ENCODE measurements around the gene PIP4P1. TPM values are rescaled to one million over a fixed set of nuclear protein-coding genes. Genes with fewer than 3 reads are reported as not detected.
A peak's percentile ranks its signal among the peaks of the same experiment; 100 is the strongest.

Gene PIP4P1
- total RNA-seq, 1 experiment from 2014 or later: 29.4 TPM

DNA sequence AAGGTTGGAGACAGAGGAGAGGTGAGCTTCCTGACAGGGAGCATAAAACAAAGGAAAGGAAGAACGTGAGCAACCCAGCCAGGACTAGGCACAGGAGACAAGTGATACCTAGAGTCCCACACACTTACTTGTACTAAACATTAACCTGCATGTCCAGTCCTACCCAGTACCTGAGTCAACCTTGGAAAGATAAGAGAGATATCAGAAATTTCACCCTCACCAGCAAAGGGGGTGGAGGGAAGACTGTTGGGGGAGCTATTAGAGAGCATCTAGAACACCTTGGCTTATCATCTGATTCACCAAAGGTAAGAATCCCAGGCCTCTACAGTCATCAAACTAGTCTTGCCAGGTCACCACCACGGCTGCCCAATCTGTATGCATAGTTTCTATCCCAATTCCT lies 36.4 kb downstream of the PIP4P1 start:
- Histone ChIP-seq H3K4me2 (ENCODE audit: low read depth, low read length, poor library complexity, severe bottlenecking) (no peak overlapping the region), H3K9me3 (ENCODE audit: low read length) (no peaks in the 10 kb centered on the region), H4K20me1 (ENCODE audit: insufficient read depth, low read depth, low read length) (no peaks in the 10 kb centered on the region), H3K79me2 (ENCODE audit: low read length) (no peaks in the 10 kb centered on the region), H3K9me2 (replicated peaks; ENCODE audit: insufficient read depth, low read length) (no peaks in the 10 kb centered on the region), H3K36me3 (ENCODE audit: insufficient read depth, low read length) (no peaks in the 10 kb centered on the region), H3K9ac (ENCODE audit: low read length) (no peak overlapping the region), H3K4me3 (ENCODE audit: low read length) (no peak overlapping the region), H3K4me1 (ENCODE audit: low read length) (peaks cover 15% of the 10 kb centered on the region), H3K27me3 (ENCODE audit: low read length) (no peaks in the 10 kb centered on the region), H3K27ac (ENCODE audit: low read length) (no peak overlapping the region), H2AFZ (ENCODE audit: low read length) (no peak overlapping the region)
- DNase-seq: no peak

DNA sequence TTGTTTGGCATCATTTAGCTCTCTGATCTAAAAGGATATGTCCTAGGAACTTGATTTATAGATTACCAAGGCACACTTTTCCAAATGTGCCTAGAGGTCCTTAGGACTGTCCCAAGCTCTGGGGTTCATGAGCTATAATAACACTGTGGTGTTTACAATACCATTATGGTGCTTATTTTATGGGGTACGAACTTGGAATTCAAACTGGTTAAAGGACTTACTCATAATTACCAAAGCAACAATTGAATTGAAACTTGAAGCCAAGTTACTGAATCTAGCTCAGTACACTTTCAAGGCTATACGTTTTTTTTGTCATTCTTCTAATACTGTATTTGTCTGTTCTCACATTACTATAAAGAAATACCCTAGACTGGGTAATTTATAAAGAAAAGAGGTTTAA lies 38.3 kb downstream of the PIP4P1 start:
- Histone ChIP-seq H2AFZ (ENCODE audit: low read length) (no peak overlapping the region), H3K27me3 (ENCODE audit: low read length) (no peaks in the 10 kb centered on the region), H3K9ac (ENCODE audit: low read length) (no peak overlapping the region), H3K79me2 (ENCODE audit: low read length) (no peaks in the 10 kb centered on the region), H3K9me2 (replicated peaks; ENCODE audit: insufficient read depth, low read length) (no peaks in the 10 kb centered on the region), H4K20me1 (ENCODE audit: insufficient read depth, low read depth, low read length) (no peaks in the 10 kb centered on the region), H3K4me1 (ENCODE audit: low read length) (peaks cover 9% of the 10 kb centered on the region), H3K9me3 (ENCODE audit: low read length) (no peaks in the 10 kb centered on the region), H3K4me2 (ENCODE audit: low read depth, low read length, poor library complexity, severe bottlenecking) (no peak overlapping the region), H3K4me3 (ENCODE audit: low read length) (no peak overlapping the region), H3K36me3 (ENCODE audit: insufficient read depth, low read length) (no peaks in the 10 kb centered on the region), H3K27ac (ENCODE audit: low read length) (no peak overlapping the region)
- DNase-seq: no peak

GRCh38 chr14:20421267-20421666 lies 40.0 kb downstream of the PIP4P1 start:
- Histone ChIP-seq H3K27me3 (ENCODE audit: low read length) (no peaks in the 10 kb centered on the region), H2AFZ (ENCODE audit: low read length) (no peak overlapping the region), H3K4me2 (ENCODE audit: low read depth, low read length, poor library complexity, severe bottlenecking) (no peak overlapping the region), H3K4me3 (ENCODE audit: low read length) (no peak overlapping the region), H4K20me1 (ENCODE audit: insufficient read depth, low read depth, low read length) (no peaks in the 10 kb centered on the region), H3K9me3 (ENCODE audit: low read length) (no peaks in the 10 kb centered on the region), H3K4me1 (ENCODE audit: low read length) (0 out of 2 replicates have a peak, but pooled peaks cover 2% of the 10 kb centered on the region), H3K79me2 (ENCODE audit: low read length) (no peaks in the 10 kb centered on the region), H3K9ac (ENCODE audit: low read length) (no peak overlapping the region), H3K9me2 (replicated peaks; ENCODE audit: insufficient read depth, low read length) (no peaks in the 10 kb centered on the region), H3K36me3 (ENCODE audit: insufficient read depth, low read length) (no peaks in the 10 kb centered on the region), H3K27ac (ENCODE audit: low read length) (no peak overlapping the region)
- DNase-seq: no peak

DNA sequence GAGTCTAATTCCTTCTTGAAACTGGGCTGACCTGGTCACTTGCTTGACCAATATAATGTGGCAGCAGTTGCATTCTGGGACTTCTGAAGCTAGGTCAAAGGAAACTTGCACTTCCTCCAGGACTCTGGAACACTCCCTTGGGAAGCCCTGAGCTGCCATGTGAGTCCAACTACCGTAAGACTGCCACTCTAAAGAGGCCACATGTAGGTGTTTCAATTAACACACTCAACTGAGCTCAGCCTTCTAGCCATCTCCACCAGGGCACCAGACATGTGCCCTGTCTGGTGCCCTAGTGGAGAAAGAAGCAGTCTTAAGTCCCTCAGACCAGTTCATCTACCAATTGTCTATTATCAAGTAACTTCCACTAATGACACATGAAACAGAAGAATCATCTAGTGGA lies 41.8 kb downstream of the PIP4P1 start:
- Histone ChIP-seq H2AFZ (ENCODE audit: low read length) (no peak overlapping the region), H3K79me2 (ENCODE audit: low read length) (no peaks in the 10 kb centered on the region), H3K27me3 (ENCODE audit: low read length) (no peaks in the 10 kb centered on the region), H3K4me3 (ENCODE audit: low read length) (no peak overlapping the region), H3K36me3 (ENCODE audit: insufficient read depth, low read length) (no peaks in the 10 kb centered on the region), H3K4me1 (ENCODE audit: low read length) (peaks cover 3% of the 10 kb centered on the region), H3K9me3 (ENCODE audit: low read length) (no peaks in the 10 kb centered on the region), H3K4me2 (ENCODE audit: low read depth, low read length, poor library complexity, severe bottlenecking) (no peak overlapping the region), H3K9ac (ENCODE audit: low read length) (no peak overlapping the region), H4K20me1 (ENCODE audit: insufficient read depth, low read depth, low read length) (no peaks in the 10 kb centered on the region), H3K27ac (ENCODE audit: low read length) (no peak overlapping the region), H3K9me2 (replicated peaks; ENCODE audit: insufficient read depth, low read length) (no peaks in the 10 kb centered on the region)
- DNase-seq: no peak

- H3K4me2 ChIP-seq (ENCODE audit: low read depth, low read length, poor library complexity, severe bottlenecking): no peak overlapping the region
- H3K36me3 ChIP-seq (ENCODE audit: insufficient read depth, low read length): no peaks in the 10 kb centered on the region
- no peaks in the 10 kb centered on the region for H3K79me2 ChIP-seq (ENCODE audit: low read length)
- DNase-seq: no peak
- H3K9ac ChIP-seq (ENCODE audit: low read length): no peak overlapping the region
- H2AFZ ChIP-seq (ENCODE audit: low read length): no peak overlapping the region
- no peaks in the 10 kb centered on the region for H4K20me1 ChIP-seq (ENCODE audit: insufficient read depth, low read depth, low read length)
- H3K4me1 ChIP-seq (ENCODE audit: low read length): peaks cover 12% of the 10 kb centered on the region
- H3K4me3 ChIP-seq (ENCODE audit: low read length): no peak overlapping the region
- H3K27ac ChIP-seq (ENCODE audit: low read length): no peak overlapping the region
- H3K9me2 ChIP-seq (replicated peaks; ENCODE audit: insufficient read depth, low read length): no peaks in the 10 kb centered on the region
- H3K27me3 ChIP-seq (ENCODE audit: low read length): no peaks in the 10 kb centered on the region
- no peaks in the 10 kb centered on the region for H3K9me3 ChIP-seq (ENCODE audit: low read length)
Observed at GRCh38 chr14:20418501-20418909, 42.7 kb downstream of the PIP4P1 start.

- Histone ChIP-seq H3K27ac (ENCODE audit: low read length) (no peak overlapping the region), H3K4me2 (ENCODE audit: low read depth, low read length, poor library complexity, severe bottlenecking) (no peak overlapping the region), H3K9me3 (ENCODE audit: low read length) (no peaks in the 10 kb centered on the region), H3K4me3 (ENCODE audit: low read length) (no peak overlapping the region), H3K36me3 (ENCODE audit: insufficient read depth, low read length) (no peaks in the 10 kb centered on the region), H3K27me3 (ENCODE audit: low read length) (no peaks in the 10 kb centered on the region), H3K9me2 (replicated peaks; ENCODE audit: insufficient read depth, low read length) (no peaks in the 10 kb centered on the region), H3K9ac (ENCODE audit: low read length) (no peak overlapping the region), H4K20me1 (ENCODE audit: insufficient read depth, low read depth, low read length) (no peaks in the 10 kb centered on the region), H2AFZ (ENCODE audit: low read length) (no peak overlapping the region), H3K79me2 (ENCODE audit: low read length) (peaks cover 6% of the 10 kb centered on the region; the same call in 1 of the 2 replicates), H3K4me1 (ENCODE audit: low read length) (peaks cover 13% of the 10 kb centered on the region)
- DNase-seq: no peak
Observed at GRCh38 chr14:20417250-20418186, 43.7 kb downstream of the PIP4P1 start.

DNA sequence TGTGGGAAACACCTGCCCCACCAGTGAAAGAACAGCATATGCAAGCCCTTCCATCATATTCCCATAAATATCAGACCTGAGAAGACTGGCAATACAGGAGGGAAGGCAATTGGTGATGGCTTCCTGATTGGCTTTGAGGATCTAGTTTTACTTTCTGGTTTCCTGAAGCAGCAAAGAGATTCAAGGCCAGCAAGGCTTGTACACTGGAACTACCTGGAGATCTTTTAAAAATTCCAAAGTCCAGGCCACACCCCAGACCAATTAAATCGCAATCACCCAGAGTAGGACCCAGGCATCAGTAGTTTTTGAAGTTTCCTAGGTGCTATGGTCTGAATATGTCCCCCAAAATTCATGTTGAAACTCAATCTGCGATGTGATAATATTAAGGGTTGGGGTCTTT lies 45.0 kb downstream of the PIP4P1 start:
- Histone ChIP-seq H3K27ac (ENCODE audit: low read length) (no peak overlapping the region), H3K9me3 (ENCODE audit: low read length) (no peaks in the 10 kb centered on the region), H3K4me3 (ENCODE audit: low read length) (no peak overlapping the region), H3K4me2 (ENCODE audit: low read depth, low read length, poor library complexity, severe bottlenecking) (no peak overlapping the region), H3K79me2 (ENCODE audit: low read length) (peaks cover 19% of the 10 kb centered on the region), H3K9me2 (replicated peaks; ENCODE audit: insufficient read depth, low read length) (no peaks in the 10 kb centered on the region), H3K9ac (ENCODE audit: low read length) (no peak overlapping the region), H3K27me3 (ENCODE audit: low read length) (no peaks in the 10 kb centered on the region), H3K4me1 (ENCODE audit: low read length) (peaks cover 18% of the 10 kb centered on the region), H2AFZ (ENCODE audit: low read length) (peak overlapping the region; percentile 10; the same call in 1 of the 2 replicates), H3K36me3 (ENCODE audit: insufficient read depth, low read length) (no peaks in the 10 kb centered on the region), H4K20me1 (ENCODE audit: insufficient read depth, low read depth, low read length) (no peaks in the 10 kb centered on the region)
- DNase-seq: no peak

DNA sequence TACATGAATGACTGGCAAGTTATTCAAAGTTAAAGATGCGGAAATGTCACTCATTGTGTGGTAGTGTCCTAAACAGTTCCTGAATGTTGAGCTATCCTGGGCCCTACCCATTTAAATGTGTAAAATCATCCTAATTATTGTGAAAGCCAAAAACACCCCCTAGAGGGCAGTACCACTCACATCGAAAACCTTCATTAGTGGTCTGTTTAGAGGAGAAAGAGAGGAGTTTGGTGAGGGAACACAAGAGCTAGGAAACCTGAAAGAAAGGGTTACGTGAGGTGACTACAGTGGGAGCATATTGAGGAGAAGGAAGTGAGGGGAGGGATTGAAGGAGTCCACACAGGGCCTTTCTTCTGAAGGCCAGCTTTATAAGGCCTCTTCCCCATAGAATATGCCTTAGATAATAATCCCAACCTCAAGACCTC lies 45.4 kb downstream of the PIP4P1 start:
- H3K9me2 ChIP-seq (replicated peaks; ENCODE audit: insufficient read depth, low read length): no peaks in the 10 kb centered on the region
- no peaks in the 10 kb centered on the region for H4K20me1 ChIP-seq (ENCODE audit: insufficient read depth, low read depth, low read length)
- H3K4me2 ChIP-seq (ENCODE audit: low read depth, low read length, poor library complexity, severe bottlenecking): no peak overlapping the region
- H3K27me3 ChIP-seq (ENCODE audit: low read length): no peaks in the 10 kb centered on the region
- peak; percentile 90 for DNase-seq
- no peak overlapping the region for H3K4me3 ChIP-seq (ENCODE audit: low read length)
- H3K36me3 ChIP-seq (ENCODE audit: insufficient read depth, low read length): no peaks in the 10 kb centered on the region
- H3K4me1 ChIP-seq (ENCODE audit: low read length): peaks cover 18% of the 10 kb centered on the region
- H3K9ac ChIP-seq (ENCODE audit: low read length): no peak overlapping the region
- peak overlapping the region; percentile 10; the same call in 1 of the 2 replicates for H2AFZ ChIP-seq (ENCODE audit: low read length)
- no peak overlapping the region for H3K27ac ChIP-seq (ENCODE audit: low read length)
- no peaks in the 10 kb centered on the region for H3K9me3 ChIP-seq (ENCODE audit: low read length)
- H3K79me2 ChIP-seq (ENCODE audit: low read length): peaks cover 22% of the 10 kb centered on the region
